HG03439 (cell line): ENCODE measurements around the gene RPRM.
"Not testable (repeated sequence)": the region's sequence is repeated elsewhere in the genome, so short reads cannot be mapped to it uniquely, and the experiment has no call there.

Source experiments
- ATAC-seq: cut with Tn5 transposase; IDR thresholded peaks from one replicate; pipeline ENCODE4 v1.9.1; 2021; ENCODE audit warnings: mild to moderate bottlenecking, moderate library complexity; ENCODE audit not compliant: unreplicated experiment

Gene RPRM

GRCh38 chr2:153461453-153461852 lies 17.1 kb downstream of the RPRM start:
- no peak for ATAC-seq

- ATAC-seq: no peak
Measured at GRCh38 chr2:153455861-153456260, 22.7 kb downstream of the RPRM start.

GRCh38 chr2:153455403-153455802 lies 23.2 kb downstream of the RPRM start:
- ATAC-seq: no peak

DNA sequence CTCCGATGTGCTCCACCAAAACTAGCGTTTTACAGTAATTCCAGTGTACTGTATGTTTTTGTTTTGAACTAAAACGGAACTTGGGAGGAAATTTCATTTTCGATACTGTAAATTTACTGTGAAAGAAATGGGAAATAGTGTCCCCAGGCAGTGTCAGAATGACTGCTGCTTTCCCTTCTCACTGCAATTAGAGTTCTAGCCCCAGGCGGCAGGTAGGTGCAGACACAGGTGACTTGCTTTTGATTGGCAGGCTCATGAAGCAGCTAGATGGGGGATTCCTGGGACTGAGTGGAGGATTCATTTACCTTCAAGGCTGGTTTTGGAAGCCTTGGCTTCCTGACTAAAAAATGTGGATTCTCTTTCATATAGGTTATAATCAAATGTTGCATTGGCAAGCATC lies 27.0 kb downstream of the RPRM start:
- ATAC-seq: no peak

GRCh38 chr2:153443106-153443505 lies 35.5 kb downstream of the RPRM start:
- ATAC-seq: no peak

- ATAC-seq: not testable (repeated sequence)
Measured at GRCh38 chr2:153442616-153443015, 35.9 kb downstream of the RPRM start.

- ATAC-seq: not testable (repeated sequence)
Measured at GRCh38 chr2:153440090-153440489, 38.5 kb downstream of the RPRM start.

- no peak for ATAC-seq
Measured at GRCh38 chr2:153433403-153433802, 45.2 kb downstream of the RPRM start.

- ATAC-seq: no peak
Measured at GRCh38 chr2:153432381-153432780, 46.2 kb downstream of the RPRM start.

GRCh38 chr2:153431114-153431513 lies 47.4 kb downstream of the RPRM start:
- ATAC-seq: no peak
